Measurements from ENCODE around the gene HMGCS1.

The HMGCS1 gene

DNA sequence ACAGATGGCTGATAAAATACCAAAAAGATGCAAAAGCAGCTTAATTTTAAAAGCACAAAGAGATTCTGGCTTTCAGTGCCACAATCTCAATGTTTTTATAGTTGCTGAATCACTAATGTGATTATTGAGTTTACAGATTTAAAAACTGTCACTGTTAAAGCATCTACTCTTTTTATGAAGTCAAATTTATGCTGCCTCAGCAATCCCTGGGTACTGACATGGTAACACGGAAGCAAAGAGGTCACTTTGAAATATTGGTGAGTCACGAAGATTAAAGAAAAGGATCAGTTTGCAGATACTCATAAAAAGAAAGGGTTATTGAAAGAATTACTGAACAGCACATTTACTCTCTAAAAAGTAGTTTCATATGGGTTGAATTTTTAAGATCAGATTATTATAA lies 39.7 kb upstream of the HMGCS1 start:
- H3K27ac ChIP-seq = no peak overlapping the region
- TF ChIP-seq, protein P1, sequence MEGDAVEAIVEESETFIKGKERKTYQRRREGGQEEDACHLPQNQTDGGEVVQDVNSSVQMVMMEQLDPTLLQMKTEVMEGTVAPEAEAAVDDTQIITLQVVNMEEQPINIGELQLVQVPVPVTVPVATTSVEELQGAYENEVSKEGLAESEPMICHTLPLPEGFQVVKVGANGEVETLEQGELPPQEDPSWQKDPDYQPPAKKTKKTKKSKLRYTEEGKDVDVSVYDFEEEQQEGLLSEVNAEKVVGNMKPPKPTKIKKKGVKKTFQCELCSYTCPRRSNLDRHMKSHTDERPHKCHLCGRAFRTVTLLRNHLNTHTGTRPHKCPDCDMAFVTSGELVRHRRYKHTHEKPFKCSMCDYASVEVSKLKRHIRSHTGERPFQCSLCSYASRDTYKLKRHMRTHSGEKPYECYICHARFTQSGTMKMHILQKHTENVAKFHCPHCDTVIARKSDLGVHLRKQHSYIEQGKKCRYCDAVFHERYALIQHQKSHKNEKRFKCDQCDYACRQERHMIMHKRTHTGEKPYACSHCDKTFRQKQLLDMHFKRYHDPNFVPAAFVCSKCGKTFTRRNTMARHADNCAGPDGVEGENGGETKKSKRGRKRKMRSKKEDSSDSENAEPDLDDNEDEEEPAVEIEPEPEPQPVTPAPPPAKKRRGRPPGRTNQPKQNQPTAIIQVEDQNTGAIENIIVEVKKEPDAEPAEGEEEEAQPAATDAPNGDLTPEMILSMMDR (conservative IDR thresholded peaks at IDR 0.05) = no peak
- TF ChIP-seq ZFX (IDR thresholded peaks at IDR 0.05) = no peak

DNA sequence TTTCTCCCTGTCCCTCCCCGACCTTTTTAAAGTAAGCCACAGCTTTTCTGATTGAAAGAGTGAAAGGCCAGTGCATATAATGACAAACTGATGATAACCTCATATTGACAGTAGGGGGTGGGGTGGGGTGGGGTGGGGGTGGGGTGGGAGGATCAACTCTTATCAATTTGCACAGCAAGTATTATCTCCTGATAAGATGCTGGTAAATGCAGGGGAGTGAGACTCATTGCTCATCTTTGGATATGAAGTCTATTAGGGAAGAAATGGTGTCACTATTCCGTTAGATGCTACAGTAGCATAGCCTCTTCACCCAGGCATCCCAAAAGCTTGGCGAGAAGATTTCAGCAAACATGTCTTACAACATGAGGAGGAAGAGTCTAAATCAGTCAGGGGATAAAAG lies 38.9 kb upstream of the HMGCS1 start:
- TF ChIP-seq, protein P1 (conservative IDR thresholded peaks at IDR 0.05) = no peak
- TF ChIP-seq ZFX (IDR thresholded peaks at IDR 0.05) = no peak
- no peak overlapping the region for H3K27ac ChIP-seq

DNA sequence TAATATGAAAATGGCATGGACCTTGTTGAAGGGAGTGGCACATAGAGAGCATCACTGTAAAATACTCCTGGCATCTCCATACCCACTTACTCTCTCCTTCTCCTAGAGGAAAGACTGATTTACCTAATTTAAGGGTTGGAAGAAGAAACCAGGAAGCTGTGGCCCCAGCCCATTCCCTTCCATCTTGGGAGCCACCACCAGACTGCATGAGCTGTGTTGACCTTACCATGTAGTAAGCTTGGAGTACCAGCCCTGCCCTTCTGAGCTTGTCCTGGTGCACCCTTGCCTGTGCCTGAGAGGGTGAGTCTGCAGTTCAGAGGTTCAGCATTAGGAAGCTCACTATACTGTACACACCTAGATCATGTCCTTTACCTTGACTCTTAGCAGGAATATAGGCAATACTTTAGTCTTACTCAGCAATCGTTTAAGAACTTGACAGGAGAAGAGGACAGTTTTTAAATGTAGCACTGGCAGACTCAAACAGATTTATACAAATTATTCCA lies 35.7 kb upstream of the HMGCS1 start:
- H3K27ac ChIP-seq = no peak overlapping the region
- no peak for TF ChIP-seq ZFX (IDR thresholded peaks at IDR 0.05)
- TF ChIP-seq, protein P1 (conservative IDR thresholded peaks at IDR 0.05) = no peak

DNA sequence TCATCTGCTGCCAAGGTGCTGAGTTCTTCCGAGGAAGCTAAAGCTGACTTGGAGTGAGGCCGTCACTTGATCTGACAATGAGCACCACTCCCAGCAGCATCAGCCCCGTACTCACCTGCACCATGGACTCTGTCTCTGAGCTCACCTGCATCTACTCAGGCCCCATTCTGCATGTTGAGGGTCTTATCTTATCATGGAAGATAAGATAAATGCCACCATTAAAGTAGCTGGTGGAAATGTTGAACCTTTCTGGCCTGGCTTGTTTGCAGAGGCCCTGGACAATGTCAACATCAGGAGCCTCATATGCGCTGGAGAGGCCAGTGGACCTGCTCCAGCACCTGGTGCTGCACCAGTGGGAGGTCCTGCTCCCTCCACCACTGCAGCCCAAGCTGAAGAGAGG lies 35.0 kb upstream of the HMGCS1 start:
- TF ChIP-seq ZFX (IDR thresholded peaks at IDR 0.05) = no peak
- TF ChIP-seq, protein P1 (conservative IDR thresholded peaks at IDR 0.05) = no peak
- H3K27ac ChIP-seq = no peak overlapping the region

DNA sequence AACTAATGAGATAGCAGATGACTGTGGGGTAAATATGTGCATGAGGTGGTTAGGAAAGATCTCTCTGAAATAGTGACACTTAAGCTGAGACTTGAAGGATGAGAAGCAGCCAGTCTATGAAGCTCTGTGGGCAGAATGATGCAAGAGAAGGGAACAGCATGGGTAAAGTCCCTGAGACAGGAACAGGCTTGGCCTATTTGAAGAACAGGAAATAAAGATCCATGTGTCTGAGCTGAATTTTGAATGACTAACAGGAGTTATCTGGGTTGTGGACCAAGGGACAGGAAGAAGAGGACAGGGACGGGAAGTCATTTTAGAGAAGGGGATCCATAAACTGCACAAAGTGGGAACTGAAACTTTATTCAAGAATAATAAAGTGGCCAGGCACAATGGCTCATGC lies 25.6 kb upstream of the HMGCS1 start:
- H3K27ac ChIP-seq = no peak overlapping the region
- no peak for TF ChIP-seq ZFX (IDR thresholded peaks at IDR 0.05)
- TF ChIP-seq, protein P1 (conservative IDR thresholded peaks at IDR 0.05) = no peak

DNA sequence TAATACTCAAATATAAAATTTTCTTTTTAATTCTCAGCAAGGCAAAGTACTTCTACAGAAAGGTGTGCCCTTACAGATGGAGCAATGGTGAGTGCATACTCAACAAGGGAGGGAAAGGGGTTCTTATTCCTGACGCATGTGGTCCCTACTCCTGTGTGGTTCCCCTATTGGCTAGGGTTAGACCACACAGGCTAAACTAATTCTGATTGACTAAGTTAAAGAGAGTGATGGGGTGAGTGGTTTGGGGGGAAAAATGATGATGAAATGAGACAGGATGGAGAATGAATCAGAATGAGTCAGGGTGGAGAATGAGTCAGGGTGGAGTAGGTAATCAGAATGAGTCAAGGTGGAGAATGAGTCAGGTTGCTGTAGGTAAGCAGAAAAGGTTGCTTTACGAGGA lies 22.9 kb upstream of the HMGCS1 start:
- H3K27ac ChIP-seq = no peak overlapping the region
- TF ChIP-seq, protein P1 (conservative IDR thresholded peaks at IDR 0.05) = no peak
- no peak for TF ChIP-seq ZFX (IDR thresholded peaks at IDR 0.05)

DNA sequence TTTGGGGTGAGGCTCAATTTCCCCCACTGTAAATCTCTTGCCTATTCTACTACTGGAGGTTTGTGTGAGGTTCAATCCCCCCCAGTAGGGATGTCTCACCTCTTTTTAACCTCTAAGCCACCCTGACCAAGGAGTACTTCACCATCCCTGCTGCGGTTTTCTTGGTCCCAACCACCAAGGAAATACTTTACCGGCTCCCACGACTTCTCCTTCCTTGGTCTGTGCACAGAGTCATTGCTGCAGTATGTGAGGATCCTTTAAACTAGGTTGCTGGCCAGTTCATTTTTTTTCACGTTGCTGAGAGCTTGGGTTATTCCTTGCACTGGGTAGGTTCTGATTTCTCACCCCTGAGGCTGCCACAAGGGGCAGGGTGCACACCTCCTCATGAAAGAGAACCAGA lies 22.5 kb upstream of the HMGCS1 start:
- H3K27ac ChIP-seq = no peak overlapping the region
- no peak for TF ChIP-seq ZFX (IDR thresholded peaks at IDR 0.05)
- TF ChIP-seq, protein P1 (conservative IDR thresholded peaks at IDR 0.05) = no peak

Data from C4-2B (cell line).